Left lung (tissue), 10 donors: ENCODE data around the gene MYBBP1A. TPM values are rescaled to one million over a fixed set of nuclear protein-coding genes. Genes with fewer than 3 reads are reported as not detected.

Source experiments
- ATAC-seq: fragments of 200-7000 bp; cut with Tn5 transposase; one replicate; pipeline ENCODE4 v1.9.1; 2020; ENCODE audit warnings: moderate library complexity
- DNase-seq, 4 donors: peaks; one replicate each; pipeline ENCODE4 v3.0.0-alpha.2; 2013 to 2020
- H3K27ac ChIP-seq, 2 donors: fragments of 200-600 bp; sonication (generic) in 1 of 2; one replicate each; pipeline versions ENCODE4 v1.5.0 to v1.8.0; 2020 to 2021
- H3K27me3 ChIP-seq, 2 donors: fragments of 200-600 bp; sonication (generic) in 1 of 2; one replicate each; pipeline versions ENCODE4 v1.5.0 to v1.8.0; 2020 to 2021
- H3K36me3 ChIP-seq, 2 donors: fragments of 200-600 bp; sonication (generic) in 1 of 2; one replicate each; pipeline versions ENCODE4 v1.5.0 to v1.8.0; 2020 to 2021
- H3K4me1 ChIP-seq, 2 donors: fragments of 200-600 bp; one replicate each; pipeline ENCODE4 v1.8.0; 2021
- H3K4me3 ChIP-seq, 2 donors: fragments of 200-600 bp; sonication (generic) in 1 of 2; one replicate each; pipeline versions ENCODE4 v1.5.0 to v1.8.0; 2020 to 2021; ENCODE audit warnings: mild to moderate bottlenecking in 1 of 2
- H3K9me3 ChIP-seq, 2 donors: fragments of 200-600 bp; sonication (generic) in 1 of 2; one replicate each; pipeline versions ENCODE4 v1.5.0 to v1.8.0; 2020 to 2021
- CTCF ChIP-seq, 2 donors: fragments of 200-600 bp; sonication (generic) in 1 of 2; IDR thresholded peaks; one replicate each; pipeline versions ENCODE4 v1.5.0 to v1.8.0; 2021; ENCODE audit warnings: antibody characterized with exemption in 2 of 2
- intact Hi-C, 2 donors: fragments of 100-400 bp; cut with DNase I; formaldehyde crosslinking; loops; one replicate each; pipeline versions ENCODE4 v1.11.2 to v1.14.2; 2022
- polyA plus RNA-seq, 6 donors: library from polyadenylated mRNA; unstranded; fragments of 120-200 nt; gene quantifications; one replicate each; pipeline ENCODE4 v1.2.1, GENCODE V29; 2013; ENCODE audit not compliant: insufficient read length in 6 of 6
- total RNA-seq, 2 donors: library from RNA; stranded (reverse); fragmentation: NEBNext Ultra II Directional; extraction: Animal tissue kit (Norgen Biotek cat#: 25700); gene quantifications; one replicate each; pipeline ENCODE4 v1.2.1, GENCODE V29; 2021
- donor health status: DM: no; HTN: yes; CAD: no.
- donor health status: DM: no; HTN: no; CAD: no.

MYBBP1A gene
- total and polyA plus RNA-seq, 8 donors = 28.6 to 53.8 (median 40.6) TPM

GRCh38 chr17:4520894-4521600 lies 34.1 kb downstream of the MYBBP1A start:
- DNase-seq = peak in 3 of 4 donors; percentile 80 to 82 (median 80)
- Histone ChIP-seq H3K4me3 (no peak overlapping the region), H3K27me3 (no peaks in the 10 kb centered on the region), H3K4me1 (peaks cover 9 to 64% of the 10 kb centered on the region in 2 donors), H3K9me3 (no peaks in the 10 kb centered on the region), H3K27ac (peak overlapping the region; percentile 71 to 83), H3K36me3 (no peaks in the 10 kb centered on the region)
- TF ChIP-seq CTCF (IDR thresholded peaks at IDR 0.05) = no peak
- intact Hi-C loops = no loop called here
- ATAC-seq = peak; percentile 85

GRCh38 chr17:4520060-4520893 lies 34.9 kb downstream of the MYBBP1A start:
- DNase-seq = no peak
- peaks cover 14 to 71% of the 10 kb centered on the region in 2 donors for H3K4me1 ChIP-seq

GRCh38 chr17:4519361-4519788 lies 35.8 kb downstream of the MYBBP1A start:
- peak in 3 of 4 donors; percentile 73 to 82 (median 77) for DNase-seq
- peak; percentile 43 for ATAC-seq
- peaks cover 16 to 80% of the 10 kb centered on the region in 2 donors for H3K4me1 ChIP-seq

More at GRCh38 chr17:4520060-4520893, 34.9 kb downstream of the MYBBP1A start:
- TF ChIP-seq CTCF (IDR thresholded peaks at IDR 0.05) = no peak
- intact Hi-C loops = no loop called here
- H3K36me3 ChIP-seq = no peaks in the 10 kb centered on the region
- H3K4me3 ChIP-seq = no peak overlapping the region
- H3K27ac ChIP-seq = peak overlapping the region; percentile 71 to 83
- ATAC-seq = no peak
- no peaks in the 10 kb centered on the region for H3K27me3 ChIP-seq
- no peaks in the 10 kb centered on the region for H3K9me3 ChIP-seq

GRCh38 chr17:4518901-4519300 lies 36.3 kb downstream of the MYBBP1A start:
- intact Hi-C loops = no loop called here
- Histone ChIP-seq H3K9me3 (no peaks in the 10 kb centered on the region), H3K4me1 (peaks cover 16 to 83% of the 10 kb centered on the region in 2 donors), H3K4me3 (no peak overlapping the region), H3K27ac (peak overlapping the region; percentile 71 to 83), H3K27me3 (no peaks in the 10 kb centered on the region), H3K36me3 (no peaks in the 10 kb centered on the region)
- no peak for TF ChIP-seq CTCF (IDR thresholded peaks at IDR 0.05)
- DNase-seq (no peak), ATAC-seq (no peak)

More at GRCh38 chr17:4519361-4519788, 35.8 kb downstream of the MYBBP1A start:
- Histone ChIP-seq H3K9me3 (no peaks in the 10 kb centered on the region), H3K27ac (peak overlapping the region; percentile 71 to 83), H3K36me3 (no peaks in the 10 kb centered on the region), H3K4me3 (no peak overlapping the region), H3K27me3 (no peaks in the 10 kb centered on the region)
- intact Hi-C loops = no loop called here
- TF ChIP-seq CTCF (IDR thresholded peaks at IDR 0.05) = no peak

- no peaks in the 10 kb centered on the region for H3K27me3 ChIP-seq
- intact Hi-C loops = no loop called here
- no peak for TF ChIP-seq CTCF (IDR thresholded peaks at IDR 0.05)
- no peak overlapping the region for H3K4me3 ChIP-seq
- peaks cover 18 to 84% of the 10 kb centered on the region in 2 donors for H3K4me1 ChIP-seq
- H3K9me3 ChIP-seq = no peaks in the 10 kb centered on the region
- H3K27ac ChIP-seq = peak overlapping the region; percentile 19 to 70
- peak in 2 of 4 donors; percentile 74 to 88 for DNase-seq
- no peaks in the 10 kb centered on the region for H3K36me3 ChIP-seq
- no peak for ATAC-seq
Measured at GRCh38 chr17:4516735-4517134, 38.4 kb downstream of the MYBBP1A start.
